Activated T-helper 1 cell treated with anti-CD3 and anti-CD28 coated beads, Interleukin-12 subunit alpha, Interleukin-12 subunit beta, Interleukin-2, Interleukin-4 antibody, amounts not matched to agents 30 ng/mL and 10 ng/mL and 1 ng/mL, durations not matched to agents 14 hours and 24 hours and 36 hours (primary cell): Measurements from ENCODE around the gene PLCB1. TPM values are rescaled to one million over a fixed set of nuclear protein-coding genes. Genes with fewer than 3 reads are reported as not detected.

ENCODE experiments used
- DNase-seq: peaks from one replicate; pipeline ENCODE4 v3.0.0; 2021; ENCODE audit warnings: low spot score
- H3K27ac Mint-ChIP-seq: one replicate; pipeline ENCODE4 v1.8.0; 2021; ENCODE audit warnings: mild to moderate bottlenecking, mixed read lengths
- H3K27me3 Mint-ChIP-seq: one replicate; pipeline ENCODE4 v1.8.0; 2022; ENCODE audit warnings: mild to moderate bottlenecking, moderate library complexity, mixed read lengths; ENCODE audit not compliant: insufficient read depth
- H3K36me3 Mint-ChIP-seq: one replicate; pipeline ENCODE4 v1.8.0; 2021; ENCODE audit warnings: low read depth, mixed read lengths
- H3K4me1 Mint-ChIP-seq: one replicate; pipeline ENCODE4 v1.8.0; 2021; ENCODE audit warnings: low read depth, mixed read lengths
- H3K4me3 Mint-ChIP-seq: one replicate; pipeline ENCODE4 v1.8.0; 2021; ENCODE audit warnings: mild to moderate bottlenecking, moderate library complexity, mixed read lengths
- H3K9me3 Mint-ChIP-seq: one replicate; pipeline ENCODE4 v1.8.0; 2021; ENCODE audit warnings: mixed read lengths
- intact Hi-C: fragments of 100-400 bp; cut with micrococcal nuclease; formaldehyde crosslinking; loops from one replicate; pipeline ENCODE4 v1.15.1; 2024
- total RNA-seq: library from RNA; stranded (reverse); gene quantifications from 2 replicates; pipeline ENCODE4 v1.2.3, GENCODE V29; 2022

PLCB1 gene
- total RNA-seq, 1 donor from 2014 or later: 3.2 TPM

DNA sequence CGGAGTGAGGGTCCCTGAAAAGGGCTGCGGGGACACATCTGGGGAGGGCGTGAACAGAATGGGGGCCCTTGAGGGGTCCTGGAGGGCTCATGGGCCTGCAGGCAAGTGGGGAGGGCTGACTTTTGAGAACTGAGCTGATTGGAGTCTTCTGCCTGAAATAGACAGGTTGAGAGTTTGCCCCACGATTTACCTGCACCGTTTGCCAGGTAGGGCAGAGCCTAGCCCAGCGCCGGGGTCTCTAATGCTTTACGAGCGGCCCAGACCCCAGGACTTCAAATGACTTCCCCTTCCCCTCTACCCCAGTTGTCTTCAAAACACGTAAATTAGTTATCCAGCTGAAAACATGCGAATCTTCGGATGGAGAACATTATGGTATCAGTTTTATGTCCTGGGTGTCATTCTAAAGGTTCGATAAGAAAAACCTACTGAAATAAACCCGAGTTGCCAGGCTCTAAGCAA lies 1.3 kb downstream of the PLCB1 start:
- DNase-seq: no peak
- intact Hi-C loops: loop anchor here (2.0 to 5.0 kb wide), 5 partner anchors 23 to 604 kb away; no protein-coding TSS in a partner anchor
- Mint-ChIP-seq H3K4me3 (peak overlapping the region; percentile 75), H3K9me3 (no peaks in the 10 kb centered on the region), H3K4me1 (peaks cover 5% of the 10 kb centered on the region), H3K27me3 (peaks cover 32% of the 10 kb centered on the region), H3K36me3 (no peaks in the 10 kb centered on the region), H3K27ac (no peak overlapping the region)

DNA sequence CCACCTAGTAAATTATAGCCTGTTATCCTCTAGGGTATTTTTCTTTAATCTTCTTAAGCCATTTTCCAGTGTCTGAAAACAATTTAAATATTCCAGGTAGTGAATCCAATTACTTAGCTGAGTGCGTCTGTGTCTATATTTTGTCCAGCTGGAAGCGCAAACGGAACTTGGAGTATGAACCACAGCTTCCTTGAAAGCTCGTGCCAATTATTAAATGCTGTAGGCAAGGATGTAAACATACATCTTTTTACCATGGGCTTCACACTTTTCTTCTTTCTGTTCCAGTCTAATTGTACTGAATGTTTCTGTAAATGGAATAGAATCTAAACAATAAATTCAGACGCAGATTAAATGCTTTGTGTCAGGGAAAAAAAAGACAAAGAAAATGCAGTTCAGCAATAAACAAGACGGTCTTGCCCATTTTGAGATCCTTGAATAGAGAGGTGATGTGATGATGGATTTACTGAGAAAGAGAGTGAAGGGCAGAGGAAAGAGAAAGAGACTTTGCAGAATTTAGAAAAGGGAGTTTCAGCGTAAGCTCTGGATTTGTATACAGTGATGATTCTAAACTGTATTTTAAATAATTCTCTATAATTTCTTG lies 1.9 kb downstream of the PLCB1 start:
- intact Hi-C loops: loop anchor here (2.0 to 5.0 kb wide), 5 partner anchors 23 to 603 kb away; no protein-coding TSS in a partner anchor
- H3K4me3 Mint-ChIP-seq: no peak overlapping the region
- DNase-seq: no peak
- H3K27ac Mint-ChIP-seq: no peak overlapping the region
- H3K27me3 Mint-ChIP-seq: peaks cover 33% of the 10 kb centered on the region
- no peaks in the 10 kb centered on the region for H3K36me3 Mint-ChIP-seq
- H3K9me3 Mint-ChIP-seq: no peaks in the 10 kb centered on the region
- H3K4me1 Mint-ChIP-seq: peaks cover 5% of the 10 kb centered on the region

DNA sequence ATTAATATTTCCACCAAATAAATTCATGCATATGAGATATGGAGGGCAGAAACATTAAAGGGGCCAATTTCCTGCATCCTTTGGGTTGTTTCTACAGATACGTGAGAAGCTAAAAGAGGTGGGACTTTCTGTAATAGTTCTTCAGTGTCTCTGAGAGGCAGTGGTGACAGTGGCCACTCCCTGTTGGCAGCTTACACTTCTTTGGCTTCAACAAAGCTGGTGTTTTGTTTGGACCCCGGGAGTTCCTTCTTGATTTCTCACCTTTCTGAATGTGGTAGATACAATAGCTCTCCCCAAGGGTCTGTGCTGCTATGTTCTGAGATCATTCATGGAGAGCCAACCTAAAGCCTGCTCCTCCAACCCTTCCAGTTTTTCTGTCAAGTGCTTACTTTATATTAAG lies 7.8 kb downstream of the PLCB1 start:
- peaks cover 4% of the 10 kb centered on the region for H3K4me1 Mint-ChIP-seq

DNA sequence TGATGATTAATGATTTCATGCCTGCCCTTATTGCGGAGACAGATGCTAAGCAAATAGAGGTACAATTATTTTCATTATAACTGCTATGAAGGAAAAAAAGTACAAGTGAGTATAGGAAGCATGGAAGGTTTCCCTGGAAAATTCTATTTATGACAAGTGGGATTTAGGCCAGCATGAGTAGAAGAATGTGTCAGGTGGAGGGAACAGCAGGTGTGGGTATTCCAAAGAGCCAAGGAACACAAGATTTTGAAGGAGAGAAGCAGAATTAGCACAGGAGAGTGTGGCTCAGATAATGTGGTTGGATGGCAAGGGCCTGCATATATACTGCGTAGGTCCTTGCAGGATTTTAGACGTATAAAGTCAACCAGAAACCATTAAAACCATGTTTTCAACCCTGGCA lies 11.4 kb downstream of the PLCB1 start:
- intact Hi-C loops: no loop called here
- H3K27me3 Mint-ChIP-seq: no peaks in the 10 kb centered on the region
- DNase-seq: no peak
- H3K4me1 Mint-ChIP-seq: peaks cover 8% of the 10 kb centered on the region
- no peaks in the 10 kb centered on the region for H3K9me3 Mint-ChIP-seq
- no peak overlapping the region for H3K27ac Mint-ChIP-seq
- H3K4me3 Mint-ChIP-seq: no peak overlapping the region
- no peaks in the 10 kb centered on the region for H3K36me3 Mint-ChIP-seq

More for the DNA sequence above, 7.8 kb downstream of the PLCB1 start:
- Mint-ChIP-seq H3K36me3 (no peaks in the 10 kb centered on the region), H3K9me3 (no peaks in the 10 kb centered on the region), H3K27ac (no peak overlapping the region), H3K4me3 (no peak overlapping the region), H3K27me3 (peaks cover 6% of the 10 kb centered on the region)
- intact Hi-C loops: no loop called here
- DNase-seq: no peak

DNA sequence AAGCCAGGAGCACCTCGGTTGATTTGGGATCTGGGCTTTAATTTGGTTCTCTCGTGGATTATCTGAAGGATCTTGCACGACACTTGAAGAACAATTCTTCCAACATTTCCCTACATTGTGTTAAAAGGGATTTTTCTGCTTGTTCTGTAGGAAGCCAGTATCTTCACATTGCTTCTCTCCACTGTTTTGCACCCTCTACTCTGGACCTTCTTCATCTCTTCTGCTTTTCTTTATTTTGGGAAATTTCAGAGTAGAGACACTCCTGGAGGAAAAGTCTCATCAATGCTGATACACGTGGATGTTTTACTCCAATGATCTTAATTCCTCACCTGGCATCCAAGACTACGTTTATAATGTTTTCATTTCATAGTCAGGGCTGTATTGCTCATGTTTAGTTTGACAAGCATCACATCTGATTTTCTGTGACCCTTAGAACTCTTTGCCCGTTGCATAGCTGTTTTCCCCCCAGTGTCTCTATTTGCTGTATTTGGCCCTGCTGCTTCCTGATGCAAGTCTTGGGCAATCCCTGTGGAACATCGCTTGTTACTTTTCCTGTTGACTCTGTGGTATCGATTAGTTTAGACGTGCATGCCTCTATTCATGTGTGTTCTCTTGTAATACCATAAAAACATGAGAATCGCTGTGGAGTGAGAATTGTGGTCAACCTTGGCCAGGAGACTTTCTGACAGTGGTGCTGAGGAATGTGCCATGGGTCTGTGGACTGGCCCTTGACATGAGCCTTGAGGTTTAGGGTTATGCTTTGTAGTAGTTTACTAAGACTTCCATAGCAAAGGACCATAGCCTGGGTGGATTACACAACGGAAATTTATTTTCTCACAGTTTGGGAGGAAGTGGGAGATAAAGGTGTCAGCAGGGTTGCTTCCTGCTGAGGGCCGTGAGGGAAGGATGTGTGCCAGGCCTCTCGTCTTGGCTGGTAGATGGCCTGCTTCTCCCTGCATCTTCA lies 12.5 kb downstream of the PLCB1 start:
- H3K4me3 Mint-ChIP-seq: no peak overlapping the region
- no peaks in the 10 kb centered on the region for H3K27me3 Mint-ChIP-seq
- no peak overlapping the region for H3K27ac Mint-ChIP-seq
- DNase-seq: no peak
- H3K9me3 Mint-ChIP-seq: no peaks in the 10 kb centered on the region
- no peaks in the 10 kb centered on the region for H3K36me3 Mint-ChIP-seq
- intact Hi-C loops: no loop called here
- H3K4me1 Mint-ChIP-seq: peaks cover 8% of the 10 kb centered on the region

DNA sequence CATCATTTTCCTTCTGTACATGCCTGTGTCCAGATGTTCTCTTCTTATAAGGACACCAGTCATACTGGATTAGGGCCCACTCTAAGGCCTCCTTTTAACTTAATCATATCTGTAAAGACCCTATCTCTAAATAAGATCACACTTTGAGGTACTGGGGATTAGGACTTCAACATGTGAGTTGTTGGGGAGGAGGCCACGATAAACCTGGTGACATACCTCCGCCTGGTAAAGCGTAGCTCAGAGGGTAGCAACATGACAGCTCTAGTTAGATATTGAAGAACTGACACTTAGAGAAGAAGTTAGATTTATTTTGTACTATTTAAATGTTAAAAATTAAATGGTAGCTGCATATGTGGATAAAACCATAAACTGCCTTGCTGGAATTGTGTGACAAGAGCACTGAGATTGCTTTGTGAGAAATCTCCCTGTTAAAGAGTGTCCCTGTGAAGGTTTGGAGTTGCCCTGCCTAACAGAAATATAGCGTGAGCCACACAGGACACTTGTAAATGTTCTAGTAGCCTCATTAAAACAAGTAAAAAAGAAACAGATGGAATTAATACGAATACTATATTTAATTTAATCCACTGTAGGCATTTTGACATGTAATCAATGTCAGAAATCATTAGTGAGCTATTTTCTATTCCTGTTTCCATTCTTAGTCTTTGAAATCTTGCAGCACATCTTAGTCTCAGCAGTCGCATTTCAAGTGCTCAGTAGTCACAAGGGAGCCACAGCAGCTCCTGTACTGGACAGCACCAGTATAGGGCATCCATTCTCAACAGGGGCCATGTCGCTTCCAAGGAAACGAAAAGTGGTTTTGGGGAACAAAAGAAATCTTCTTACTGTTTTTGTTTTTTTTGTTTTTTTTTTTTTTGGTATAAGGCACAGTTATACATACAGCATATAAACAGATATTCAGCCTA lies 13.4 kb downstream of the PLCB1 start:
- H3K4me3 Mint-ChIP-seq: no peak overlapping the region
- intact Hi-C loops: no loop called here
- peaks cover 2% of the 10 kb centered on the region for H3K27me3 Mint-ChIP-seq
- no peaks in the 10 kb centered on the region for H3K9me3 Mint-ChIP-seq
- H3K4me1 Mint-ChIP-seq: peaks cover 8% of the 10 kb centered on the region
- H3K36me3 Mint-ChIP-seq: no peaks in the 10 kb centered on the region
- no peak overlapping the region for H3K27ac Mint-ChIP-seq
- DNase-seq: no peak

DNA sequence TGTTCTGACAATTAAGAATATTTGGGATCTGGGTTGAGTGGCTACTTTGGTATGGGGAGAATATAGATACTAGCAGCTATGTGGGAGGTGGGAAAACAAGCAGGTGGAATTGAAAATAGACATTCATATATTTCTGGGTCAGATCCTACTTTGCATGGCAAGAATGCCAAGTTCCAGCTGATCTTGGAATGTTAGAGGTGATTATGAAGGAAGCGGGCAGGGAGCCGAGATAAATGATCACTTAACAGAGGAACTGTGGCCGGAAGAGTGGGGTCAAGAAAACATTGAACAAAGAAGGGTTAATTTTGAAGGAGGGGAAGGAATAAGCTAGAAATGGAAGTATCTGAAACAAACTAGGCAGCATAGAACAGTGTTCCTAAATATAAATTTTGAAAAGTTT lies 15.4 kb downstream of the PLCB1 start:
- no peaks in the 10 kb centered on the region for H3K36me3 Mint-ChIP-seq
- H3K4me3 Mint-ChIP-seq: no peak overlapping the region
- no peak overlapping the region for H3K27ac Mint-ChIP-seq
- peaks cover 8% of the 10 kb centered on the region for H3K4me1 Mint-ChIP-seq
- intact Hi-C loops: no loop called here
- no peaks in the 10 kb centered on the region for H3K9me3 Mint-ChIP-seq
- DNase-seq: no peak
- peaks cover 4% of the 10 kb centered on the region for H3K27me3 Mint-ChIP-seq

DNA sequence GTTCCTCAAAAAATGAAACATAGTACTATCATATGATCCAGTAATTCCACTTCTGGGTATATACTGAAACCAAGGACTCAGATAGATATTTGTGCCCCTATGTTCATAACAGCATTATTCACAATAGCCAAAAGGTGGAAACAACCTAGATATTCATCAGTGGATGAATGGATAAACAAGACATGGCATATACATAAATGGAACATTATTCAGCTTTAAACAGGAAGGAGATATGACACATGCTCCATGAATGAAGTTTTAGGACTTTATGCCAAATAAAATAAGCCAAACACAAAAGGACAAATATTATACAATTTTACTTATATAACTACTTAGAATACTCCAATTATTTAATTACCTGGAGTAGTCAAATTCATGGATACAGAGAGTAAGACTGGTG lies 16.4 kb downstream of the PLCB1 start:
- DNase-seq: no peak
- H3K36me3 Mint-ChIP-seq: no peaks in the 10 kb centered on the region
- peaks cover 4% of the 10 kb centered on the region for H3K27me3 Mint-ChIP-seq
- H3K4me3 Mint-ChIP-seq: no peak overlapping the region
- intact Hi-C loops: no loop called here
- peaks cover 17% of the 10 kb centered on the region for H3K4me1 Mint-ChIP-seq
- H3K27ac Mint-ChIP-seq: no peak overlapping the region
- no peaks in the 10 kb centered on the region for H3K9me3 Mint-ChIP-seq

DNA sequence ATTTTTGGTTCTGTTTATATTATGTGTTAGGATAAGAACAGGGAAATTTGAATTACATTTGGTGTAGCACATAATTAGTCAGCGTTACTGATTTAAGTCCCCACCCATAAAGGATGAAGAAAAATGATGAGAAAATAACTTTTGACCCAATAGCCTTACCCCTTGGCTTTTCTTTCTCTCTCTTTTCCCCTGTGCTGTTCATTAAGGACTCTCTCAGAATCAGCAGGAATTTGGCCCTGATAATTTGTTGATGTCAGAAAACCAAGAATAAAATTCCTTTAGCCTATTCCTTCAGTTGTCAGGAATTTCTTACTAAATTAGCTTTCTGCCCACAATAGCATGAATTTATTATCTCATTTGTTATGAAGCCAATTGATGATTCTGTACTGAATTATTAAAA lies 18.5 kb downstream of the PLCB1 start:
- Mint-ChIP-seq H3K4me3 (no peak overlapping the region), H3K4me1 (peaks cover 27% of the 10 kb centered on the region), H3K27me3 (peaks cover 4% of the 10 kb centered on the region), H3K27ac (no peak overlapping the region), H3K36me3 (peaks cover 2% of the 10 kb centered on the region), H3K9me3 (no peaks in the 10 kb centered on the region)
- intact Hi-C loops: loop anchor here (5.0 to 10.0 kb wide), 2 partner anchors 124 to 512 kb away; no protein-coding TSS in a partner anchor
- no peak for DNase-seq

DNA sequence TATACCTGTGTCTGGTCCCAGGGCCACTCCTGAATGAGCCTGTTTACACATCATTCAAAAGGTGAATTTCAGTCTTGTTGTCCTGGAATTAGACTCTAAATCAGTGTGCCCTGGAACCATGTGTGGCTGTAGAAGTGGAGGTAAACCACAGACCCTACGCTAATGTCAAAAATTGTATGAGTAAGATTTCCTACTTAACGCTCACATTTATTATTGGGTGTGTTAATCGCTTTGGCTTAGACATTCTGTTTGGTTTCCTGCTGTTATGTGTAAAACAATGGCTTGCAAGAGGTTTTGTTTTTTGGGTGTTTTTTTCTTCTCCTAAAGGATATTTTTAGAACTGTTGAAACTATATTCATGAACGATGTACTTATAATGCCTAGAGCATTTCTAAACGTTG lies 19.3 kb downstream of the PLCB1 start:
- Mint-ChIP-seq H3K36me3 (peaks cover 2% of the 10 kb centered on the region), H3K27me3 (peaks cover 4% of the 10 kb centered on the region), H3K4me3 (no peak overlapping the region), H3K9me3 (no peaks in the 10 kb centered on the region), H3K4me1 (peaks cover 34% of the 10 kb centered on the region), H3K27ac (no peak overlapping the region)
- intact Hi-C loops: loop anchor here (5.0 to 10.0 kb wide), 2 partner anchors 123 to 511 kb away; no protein-coding TSS in a partner anchor
- DNase-seq: no peak

DNA sequence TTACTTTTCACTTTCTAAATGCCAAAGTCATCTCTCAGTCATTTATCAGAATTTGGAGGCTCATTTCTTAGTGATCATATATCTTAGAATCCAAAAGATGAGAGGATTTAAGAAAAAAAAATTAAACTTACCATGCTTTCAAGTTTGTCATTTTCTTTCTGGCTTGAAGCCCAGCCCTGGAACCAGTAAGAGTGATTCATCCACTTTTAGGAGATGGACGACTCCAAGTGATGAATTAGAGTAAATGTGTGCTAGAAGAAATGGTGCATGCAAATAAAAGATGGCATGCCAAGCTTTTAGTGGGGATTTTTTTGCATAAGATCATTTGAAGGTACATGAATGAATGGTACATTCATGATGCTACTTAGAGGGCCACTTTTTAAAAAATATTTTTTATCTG lies 20.1 kb downstream of the PLCB1 start:
- no peak for DNase-seq
- peaks cover 2% of the 10 kb centered on the region for H3K36me3 Mint-ChIP-seq
- no peaks in the 10 kb centered on the region for H3K9me3 Mint-ChIP-seq
- H3K27me3 Mint-ChIP-seq: peaks cover 4% of the 10 kb centered on the region
- intact Hi-C loops: loop anchor here (5.0 to 10.0 kb wide), 2 partner anchors 123 to 510 kb away; no protein-coding TSS in a partner anchor
- H3K4me1 Mint-ChIP-seq: peaks cover 42% of the 10 kb centered on the region
- H3K4me3 Mint-ChIP-seq: no peak overlapping the region
- H3K27ac Mint-ChIP-seq: no peak overlapping the region

DNA sequence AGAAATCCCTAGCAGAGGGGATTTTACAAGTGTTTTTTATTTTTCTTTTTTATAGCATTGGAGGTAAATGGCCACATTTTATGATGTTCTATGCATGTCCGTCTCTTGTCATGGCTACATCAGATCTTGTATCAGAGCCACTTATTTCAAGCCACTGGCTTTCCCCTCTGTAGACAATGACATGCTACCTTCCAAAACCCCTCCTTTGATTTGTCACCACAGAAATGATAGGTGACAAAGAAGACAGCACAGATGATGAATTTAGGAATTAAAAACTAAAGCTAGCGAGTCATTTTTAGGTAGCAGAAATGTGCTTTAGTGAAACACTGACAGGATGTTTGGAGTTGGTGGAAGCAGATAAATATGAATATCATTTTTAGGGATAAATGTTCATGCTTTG lies 20.8 kb downstream of the PLCB1 start:
- DNase-seq: no peak
- intact Hi-C loops: loop anchor here (5.0 to 10.0 kb wide), 2 partner anchors 122 to 509 kb away; no protein-coding TSS in a partner anchor
- peaks cover 2% of the 10 kb centered on the region for H3K36me3 Mint-ChIP-seq
- no peak overlapping the region for H3K27ac Mint-ChIP-seq
- H3K27me3 Mint-ChIP-seq: peaks cover 4% of the 10 kb centered on the region
- H3K4me1 Mint-ChIP-seq: peaks cover 44% of the 10 kb centered on the region
- no peak overlapping the region for H3K4me3 Mint-ChIP-seq
- H3K9me3 Mint-ChIP-seq: no peaks in the 10 kb centered on the region
